ENCODE data around the gene EML5. TPM values are rescaled to one million over a fixed set of nuclear protein-coding genes. Genes with fewer than 3 reads are reported as not detected.
A peak's percentile ranks its signal among the peaks of the same experiment; 100 is the strongest.

The EML5 gene
- total RNA-seq, 1 experiment from 2014 or later = 0.85 TPM

- no peak for DNase-seq (ENCODE audit: low spot score)
- no peaks in the 10 kb centered on the region for H3K9me3 Mint-ChIP-seq
- H3K27ac Mint-ChIP-seq = peak overlapping the region; percentile 99
- H3K4me3 Mint-ChIP-seq = peak overlapping the region; percentile 84
- peaks cover 7% of the 10 kb centered on the region; the same call in 1 of the 2 replicates for H3K27me3 Mint-ChIP-seq (ENCODE audit: low read depth)
- H3K4me1 Mint-ChIP-seq = peaks cover 7% of the 10 kb centered on the region
- no peak for ATAC-seq
- TF ChIP-seq ZNF396 (CRISPR knock-in tag; IDR thresholded peaks at IDR 0.05; ENCODE audit: borderline replicate concordance) = no peak
- no peak for TF ChIP-seq TEAD1 (CRISPR knock-in tag; IDR thresholded peaks at IDR 0.05)
- no peak for TF ChIP-seq ZNF671 (CRISPR knock-in tag; IDR thresholded peaks at IDR 0.05)
- POLR2A ChIA-PET = interaction anchor here (0.6 to 1.1 kb wide), 6 partner anchors 8 to 176 kb away, joined by 3 to 4 read pairs (median 3); no protein-coding TSS in a partner anchor
- CTCF ChIA-PET = interaction anchor here (1.0 to 1.7 kb wide), 4 partner anchors 14 to 204 kb away, joined by 3 to 6 read pairs (median 4); partner anchors contain the start of gene EML5
- H3K36me3 Mint-ChIP-seq = no peaks in the 10 kb centered on the region
Measured at GRCh38 chr14:88823968-88824313, 31.2 kb upstream of the EML5 start.

- H3K27me3 Mint-ChIP-seq (ENCODE audit: low read depth) = peaks cover 7% of the 10 kb centered on the region
- DNase-seq (ENCODE audit: low spot score) (no peak), ATAC-seq (no peak)
- CTCF ChIA-PET = no interaction called here
- POLR2A ChIA-PET = no interaction called here
- peaks cover 7% of the 10 kb centered on the region for H3K4me1 Mint-ChIP-seq
- no peak for TF ChIP-seq E2F5 (CRISPR knock-in tag; IDR thresholded peaks at IDR 0.05)
- no peak for TF ChIP-seq AFF4 (CRISPR knock-in tag; IDR thresholded peaks at IDR 0.05; ENCODE audit: borderline replicate concordance)
- no peak for TF ChIP-seq ERG (CRISPR knock-in tag; IDR thresholded peaks at IDR 0.05)
- TF ChIP-seq AR (CRISPR knock-in tag; IDR thresholded peaks at IDR 0.05) = no peak
- no peak for TF ChIP-seq MLX (CRISPR knock-in tag; IDR thresholded peaks at IDR 0.05)
- no peak for TF ChIP-seq TP53 (CRISPR knock-in tag; IDR thresholded peaks at IDR 0.05)
- no peak for TF ChIP-seq TEAD4 (CRISPR knock-in tag; IDR thresholded peaks at IDR 0.05)
- TF ChIP-seq EMX1 (CRISPR knock-in tag; IDR thresholded peaks at IDR 0.05) = no peak
- no peak for TF ChIP-seq ZNF512 (CRISPR knock-in tag; IDR thresholded peaks at IDR 0.05; ENCODE audit: borderline replicate concordance)
- no peak for TF ChIP-seq CDX4 (CRISPR knock-in tag; IDR thresholded peaks at IDR 0.05; ENCODE audit: borderline replicate concordance)
- TF ChIP-seq SMAD3 (CRISPR knock-in tag; IDR thresholded peaks at IDR 0.05; ENCODE audit: borderline replicate concordance) = no peak
- TF ChIP-seq ZNF671 (CRISPR knock-in tag; IDR thresholded peaks at IDR 0.05) = no peak
- no peak for TF ChIP-seq JUN (CRISPR knock-in tag; IDR thresholded peaks at IDR 0.05)
- TF ChIP-seq ELF4 (CRISPR knock-in tag; IDR thresholded peaks at IDR 0.05; ENCODE audit: low read depth) = no peak
- TF ChIP-seq PRDM15 (CRISPR knock-in tag; IDR thresholded peaks at IDR 0.05) = no peak
- no peak overlapping the region for H3K27ac Mint-ChIP-seq
- H3K36me3 Mint-ChIP-seq = no peaks in the 10 kb centered on the region
- no peaks in the 10 kb centered on the region for H3K9me3 Mint-ChIP-seq
- H3K4me3 Mint-ChIP-seq = no peak overlapping the region
Measured at GRCh38 chr14:88821888-88822287, 29.1 kb upstream of the EML5 start.
